HTERT RPE-1 (cell line): ENCODE measurements around the gene MYL3.

ENCODE experiments used
- in situ Hi-C: fragments of 300-500 bp; cut with MboI; formaldehyde crosslinking; loops from 4 replicates; pipeline ENCODE4 v1.14.3; 2020; ENCODE audit warnings: low sequenced_read_pairs

The MYL3 gene

GRCh38 chr3:46883054-46883829 lies 20.0 kb upstream of the MYL3 start:
- in situ Hi-C loops: no loop called here

- in situ Hi-C loops: no loop called here
Measured at GRCh38 chr3:46882377-46883053, 19.3 kb upstream of the MYL3 start.

- in situ Hi-C loops: no loop called here
Measured at GRCh38 chr3:46881596-46882376, 18.5 kb upstream of the MYL3 start.

GRCh38 chr3:46880884-46881595 lies 17.8 kb upstream of the MYL3 start:
- in situ Hi-C loops: no loop called here

- in situ Hi-C loops: no loop called here
Measured at GRCh38 chr3:46878781-46879436, 15.7 kb upstream of the MYL3 start.

GRCh38 chr3:46877406-46878125 lies 14.3 kb upstream of the MYL3 start, which contains the start of gene PTH1R:
Gene PTH1R (plus strand): TSS chr3:46877721. CDS start chr3:46883560, 5,839 bp downstream.
- in situ Hi-C loops: no loop called here

- in situ Hi-C loops: no loop called here
Measured at GRCh38 chr3:46876313-46877300, 13.4 kb upstream of the MYL3 start.

GRCh38 chr3:46875560-46875959 lies 12.3 kb upstream of the MYL3 start:
- in situ Hi-C loops: no loop called here

- in situ Hi-C loops: no loop called here
Measured at GRCh38 chr3:46874430-46874829, 11.2 kb upstream of the MYL3 start.

GRCh38 chr3:46873521-46873920 lies 10.3 kb upstream of the MYL3 start:
- in situ Hi-C loops: no loop called here

- in situ Hi-C loops: no loop called here
Measured at GRCh38 chr3:46871222-46871621, 8.0 kb upstream of the MYL3 start.

- in situ Hi-C loops: no loop called here
Measured at GRCh38 chr3:46870651-46871050, 7.4 kb upstream of the MYL3 start.

- in situ Hi-C loops: no loop called here
Measured at GRCh38 chr3:46869440-46869839, 6.2 kb upstream of the MYL3 start.

- in situ Hi-C loops: no loop called here
Measured at GRCh38 chr3:46868948-46869347, 5.7 kb upstream of the MYL3 start.

GRCh38 chr3:46868287-46868686 lies 5.0 kb upstream of the MYL3 start:
- in situ Hi-C loops: no loop called here

GRCh38 chr3:46867550-46867898 lies 4.3 kb upstream of the MYL3 start:
- in situ Hi-C loops: no loop called here

GRCh38 chr3:46866720-46867549 lies 3.7 kb upstream of the MYL3 start:
- in situ Hi-C loops: no loop called here
